Neural cell (in vitro differentiated cells): Measurements from ENCODE around the gene RYR3. TPM values are rescaled to one million over a fixed set of nuclear protein-coding genes. Genes with fewer than 3 reads are reported as not detected.

Experiments used
- H2AFZ ChIP-seq: fragments of 200-600, 300-800 bp; sonication (generic), shearing (Covaris generic); 2 replicates; pipeline ENCODE4 v1.6.0; 2014; ENCODE audit warnings: low read depth, mild to moderate bottlenecking, antibody characterized with exemption, low read length, moderate library complexity
- H3F3A ChIP-seq: fragments of 200-600 bp; shearing (Covaris generic); 2 replicates; pipeline ENCODE4 v1.6.1; 2016; ENCODE audit warnings: mild to moderate bottlenecking, moderate library complexity, mixed read lengths, antibody characterized with exemption, low read length; ENCODE audit not compliant: insufficient read depth, poor library complexity, severe bottlenecking
- H3K27ac ChIP-seq: fragments of 200-600, 300-800 bp; sonication (generic), shearing (Covaris generic); 2 replicates; pipeline ENCODE4 v1.5.1; 2014; ENCODE audit warnings: mild to moderate bottlenecking, low read length, moderate library complexity
- H3K27me3 ChIP-seq: fragments of 300-800, 200-600 bp; sonication (generic), shearing (Covaris generic); 2 replicates; pipeline ENCODE4 v1.6.0; 2014; ENCODE audit warnings: mild to moderate bottlenecking, low read depth, low read length, moderate library complexity; ENCODE audit not compliant: insufficient read depth
- H3K36me3 ChIP-seq: fragments of 300-800, 200-600 bp; sonication (generic), shearing (Covaris generic); 2 replicates; pipeline ENCODE4 v1.5.1; 2014; ENCODE audit warnings: mild to moderate bottlenecking, antibody characterized with exemption, low read length, moderate library complexity; ENCODE audit not compliant: insufficient read depth
- H3K4me2 ChIP-seq: fragments of 300-800, 200-600 bp; sonication (generic), shearing (Covaris generic); 2 replicates; pipeline ENCODE4 v1.6.0; 2014; ENCODE audit warnings: mild to moderate bottlenecking, low read length
- H3K4me3 ChIP-seq: fragments of 300-800, 200-600 bp; sonication (generic), shearing (Covaris generic); 2 replicates; pipeline ENCODE4 v1.5.1; 2014; ENCODE audit warnings: mild to moderate bottlenecking, low read length, moderate library complexity
- H3K79me2 ChIP-seq: fragments of 200-600 bp; shearing (Covaris generic); replicated peaks from 2 replicates; pipeline ENCODE4 v1.6.0; 2014; ENCODE audit warnings: mild to moderate bottlenecking, low read length, moderate library complexity; ENCODE audit not compliant: insufficient read depth
- H3K9ac ChIP-seq: fragments of 300-800, 200-600 bp; sonication (generic), shearing (Covaris generic); 2 replicates; pipeline ENCODE4 v1.6.1; 2016; ENCODE audit warnings: mild to moderate bottlenecking, low read length, mixed read lengths
- H3K9me2 ChIP-seq: fragments of 200-600 bp; shearing (Covaris generic); 2 replicates; pipeline ENCODE4 v1.6.1; 2016; ENCODE audit warnings: mild to moderate bottlenecking, low read length, mixed read lengths; ENCODE audit not compliant: insufficient read depth
- H3K9me3 ChIP-seq: fragments of 200-600, 300-800 bp; sonication (generic), shearing (Covaris generic); 2 replicates; pipeline ENCODE4 v1.6.1; 2016; ENCODE audit warnings: mild to moderate bottlenecking, mixed run types, low read length, moderate library complexity, mixed read lengths
- H4K20me1 ChIP-seq: fragments of 200-600 bp; shearing (Covaris generic); 2 replicates; pipeline ENCODE4 v1.6.1; 2016; ENCODE audit warnings: mild to moderate bottlenecking, mixed run types; ENCODE audit not compliant: insufficient read depth
- CTCF ChIP-seq: fragments of 450-650 bp; IDR thresholded peaks from 2 replicates; pipeline ENCODE4 v1.5.1; 2014; ENCODE audit warnings: antibody characterized with exemption, mild to moderate bottlenecking, moderate library complexity; ENCODE audit not compliant: poor library complexity, severe bottlenecking
- EP300 ChIP-seq: fragments of 450-650 bp; conservative IDR thresholded peaks from 2 replicates; pipeline ENCODE4 v1.6.1; 2014; ENCODE audit warnings: antibody characterized with exemption, mild to moderate bottlenecking, moderate library complexity; ENCODE audit not compliant: poor library complexity, severe bottlenecking
- EZH2 ChIP-seq: fragments of 200-600, 300-800 bp; shearing (Covaris generic), sonication (generic); IDR thresholded peaks from 2 replicates; pipeline ENCODE4 v1.6.1; 2014; ENCODE audit warnings: antibody characterized with exemption, low read length, borderline replicate concordance, mild to moderate bottlenecking; ENCODE audit not compliant: insufficient read depth, poor library complexity, severe bottlenecking
- MXI1 ChIP-seq: fragments of 450-650 bp; conservative IDR thresholded peaks from 2 replicates; pipeline ENCODE4 v1.6.1; 2014; ENCODE audit warnings: antibody characterized with exemption, mild to moderate bottlenecking; ENCODE audit not compliant: poor library complexity, severe bottlenecking
- POLR2AphosphoS5 ChIP-seq: IDR thresholded peaks from 2 replicates; pipeline ENCODE4 v1.6.1; 2012
- REST ChIP-seq: IDR thresholded peaks from 2 replicates; pipeline ENCODE4 v1.6.1; 2012; ENCODE audit warnings: borderline replicate concordance
- SMC3 ChIP-seq: fragments of 450-650 bp; conservative IDR thresholded peaks from 2 replicates; pipeline ENCODE4 v1.6.1; 2014; ENCODE audit warnings: antibody characterized with exemption, mild to moderate bottlenecking, moderate library complexity; ENCODE audit not compliant: poor library complexity
- TAF1 ChIP-seq: IDR thresholded peaks from 2 replicates; pipeline ENCODE4 v1.6.1; 2012; ENCODE audit warnings: low read depth
- polyA plus RNA-seq: library from polyadenylated mRNA; depleted of rRNA; stranded (reverse); fragments of >200 nt; gene quantifications from 2 replicates; pipeline ENCODE4 v1.2.3, GENCODE V29; 2014

RYR3 gene
- polyA plus RNA-seq, 1 donor from 2014 or later = 12.6 TPM

- H4K20me1 ChIP-seq = no peaks in the 10 kb centered on the region
- H3K27me3 ChIP-seq = no peaks in the 10 kb centered on the region
- no peak overlapping the region for H3K4me3 ChIP-seq
- no peaks in the 10 kb centered on the region for H3K79me2 ChIP-seq
- H3K4me2 ChIP-seq = no peak overlapping the region
- H3K36me3 ChIP-seq = no peaks in the 10 kb centered on the region
- no peak overlapping the region for H2AFZ ChIP-seq
- H3K9ac ChIP-seq = no peak overlapping the region
- TF ChIP-seq POLR2AphosphoS5 = no peak
- TF ChIP-seq TAF1 = no peak
- no peak for TF ChIP-seq EZH2
- no peak for TF ChIP-seq MXI1
- TF ChIP-seq REST = no peak
- TF ChIP-seq EP300 = no peak
- TF ChIP-seq CTCF = no peak
- H3K27ac ChIP-seq = no peak overlapping the region
- no peaks in the 10 kb centered on the region for H3K9me3 ChIP-seq
- H3F3A ChIP-seq = no peaks in the 10 kb centered on the region
- no peaks in the 10 kb centered on the region for H3K9me2 ChIP-seq
These were observed 276.3 kb downstream of the RYR3 start for GRCh38 chr15:33586786-33587697.

GRCh38 chr15:33587773-33588172 lies 277.0 kb downstream of the RYR3 start:
- no peak overlapping the region for H3K9ac ChIP-seq
- no peak overlapping the region for H2AFZ ChIP-seq
- no peaks in the 10 kb centered on the region for H4K20me1 ChIP-seq
- TF ChIP-seq EZH2 (no peak), SMC3 (no peak), CTCF (no peak), REST (no peak), POLR2AphosphoS5 (no peak)
- H3K36me3 ChIP-seq = no peaks in the 10 kb centered on the region
- H3K9me2 ChIP-seq = no peaks in the 10 kb centered on the region
- no peak overlapping the region for H3K4me3 ChIP-seq
- no peaks in the 10 kb centered on the region for H3K27me3 ChIP-seq
- H3K9me3 ChIP-seq = no peaks in the 10 kb centered on the region
- H3K4me2 ChIP-seq = no peak overlapping the region
- H3F3A ChIP-seq = no peaks in the 10 kb centered on the region
- H3K79me2 ChIP-seq = no peaks in the 10 kb centered on the region
- H3K27ac ChIP-seq = no peak overlapping the region
